ENCODE measurements around the gene CD44. TPM values are rescaled to one million over a fixed set of nuclear protein-coding genes. Genes with fewer than 3 reads are reported as not detected.
A peak's percentile ranks its signal among the peaks of the same experiment; 100 is the strongest.

The CD44 gene
- total RNA-seq, 5 donors from 2014 or later (not counting 1 experiment from before 2014, with no cell fraction given), result 732 to 1,108 (median 781) TPM

GRCh38 chr11:35173616-35174566, 34.9 kb downstream of the CD44 start:
- H3K36me3 ChIP-seq (ENCODE audit: control insufficient read depth in 2 of 2, extremely low read depth in 1 of 2, insufficient read depth in 1 of 2, low read length in 1 of 2), result peaks cover 0 to 30% of the 10 kb centered on the region in 2 donors
- WGBS (ENCODE audit: insufficient coverage), result no CpG with 5 or more reads among the region's 3 CpGs

GRCh38 chr11:35174666-35175065, 35.7 kb downstream of the CD44 start:
- Histone ChIP-seq H3K4me1 (ENCODE audit: control insufficient read depth in 1 of 2, extremely low read depth in 1 of 2, insufficient read depth in 2 of 2, low read length in 2 of 2) (peaks cover 76 to 95% of the 10 kb centered on the region in 2 experiments), H3K9me3 (no peaks in the 10 kb centered on the region), H3K36me3 (ENCODE audit: control insufficient read depth in 2 of 2, extremely low read depth in 1 of 2, insufficient read depth in 1 of 2, low read length in 1 of 2) (peaks cover 0 to 33% of the 10 kb centered on the region in 2 donors), H3K27ac (ENCODE audit: low read length) (peak overlapping the region; percentile 99), H3K4me3 (ENCODE audit: control insufficient read depth in 1 of 2, extremely low read depth in 1 of 2, low read length in 1 of 2) (no peak overlapping the region), H3K27me3 (replicated peaks in 1 of 2; ENCODE audit: control insufficient read depth in 2 of 2, extremely low read depth in 1 of 2, insufficient read depth in 2 of 2, low read length in 1 of 2) (no peaks in the 10 kb centered on the region)
- DNase-seq (no peak), ATAC-seq (replicated peaks in 1 of 4) (no peak)
- WGBS (ENCODE audit: insufficient coverage), result 40% methylated on average over 1 of the region's 3 CpGs
- POLR2A ChIA-PET, result interaction anchor here (0.6 to 6.9 kb wide), 12 partner anchors 7 to 167 kb away, joined by 3 to 81 read pairs (median 4); partner anchors contain the start of gene CD44 (in 1 of the 2)
- H3K27ac Mint-ChIP-seq, result peak overlapping the region; percentile 100
- CTCF ChIA-PET, result interaction anchor here in 1 of 2 donors (0.6 to 1.8 kb wide), 7 partner anchors 9 to 250 kb away, joined by 3 to 5 read pairs (median 4); no protein-coding TSS in a partner anchor
- H3K36me3 Mint-ChIP-seq, result peaks cover 73% of the 10 kb centered on the region
- peak overlapping the region; percentile 26 to 69 (median 46) for H3K4me3 Mint-ChIP-seq
- H3K9me3 Mint-ChIP-seq, result peaks cover 0 to 3% (median 0%) of the 10 kb centered on the region in 3 donors
- H3K4me1 Mint-ChIP-seq, result peaks cover 95 to 97% (median 96%) of the 10 kb centered on the region in 3 donors
- H3K27me3 Mint-ChIP-seq, result no peaks in the 10 kb centered on the region

More at GRCh38 chr11:35173616-35174566, 34.9 kb downstream of the CD44 start:
- ChIA-PET CTCF (interaction anchor here (0.6 to 1.8 kb wide), 10 partner anchors 10 to 249 kb away, joined by 3 to 5 read pairs (median 3); no protein-coding TSS in a partner anchor), POLR2A (interaction anchor here (0.5 to 2.8 kb wide), 21 partner anchors 8 to 259 kb away, joined by 3 to 13 read pairs (median 4); partner anchors contain the start of gene CD44 (in 1 of the 2))
- DNase-seq (peak in 2 of 35 experiments; percentile 14 to 46), ATAC-seq (replicated peaks in 1 of 4) (peak; percentile 11 to 20 (median 16))
- H3K9me3 ChIP-seq, result no peaks in the 10 kb centered on the region
- peaks cover 0 to 3% (median 0%) of the 10 kb centered on the region in 3 donors for H3K9me3 Mint-ChIP-seq
- H3K27me3 Mint-ChIP-seq, result no peaks in the 10 kb centered on the region
- peak overlapping the region; percentile 99 for H3K27ac ChIP-seq (ENCODE audit: low read length)
- H3K4me3 Mint-ChIP-seq, result peak overlapping the region; percentile 55 to 69 (median 66)
- peak overlapping the region; percentile 100 for H3K27ac Mint-ChIP-seq
- H3K27me3 ChIP-seq (replicated peaks in 1 of 2; ENCODE audit: control insufficient read depth in 2 of 2, extremely low read depth in 1 of 2, insufficient read depth in 2 of 2, low read length in 1 of 2), result no peaks in the 10 kb centered on the region
- H3K4me1 Mint-ChIP-seq, result peaks cover 95 to 97% (median 96%) of the 10 kb centered on the region in 3 donors
- peaks cover 73% of the 10 kb centered on the region for H3K36me3 Mint-ChIP-seq
- peaks cover 76 to 95% of the 10 kb centered on the region in 2 experiments for H3K4me1 ChIP-seq (ENCODE audit: control insufficient read depth in 1 of 2, extremely low read depth in 1 of 2, insufficient read depth in 2 of 2, low read length in 2 of 2)
- peak overlapping the region in 1 of 2 donors; percentile 8 for H3K4me3 ChIP-seq (ENCODE audit: control insufficient read depth in 1 of 2, extremely low read depth in 1 of 2, low read length in 1 of 2)

GRCh38 chr11:35177370-35177769, 38.4 kb downstream of the CD44 start:
- Mint-ChIP-seq H3K9me3 (no peaks in the 10 kb centered on the region), H3K4me3 (peak overlapping the region; percentile 6 to 69 (median 58)), H3K27ac (peak overlapping the region; percentile 94 to 96), H3K36me3 (peaks cover 73% of the 10 kb centered on the region), H3K27me3 (no peaks in the 10 kb centered on the region), H3K4me1 (peaks cover 89 to 93% (median 91%) of the 10 kb centered on the region in 3 donors)
- peak; percentile 76 to 83 (median 80) for ATAC-seq (replicated peaks in 1 of 4)
- peak in 29 of 35 experiments; percentile 17 to 76 (median 42) for DNase-seq
- Histone ChIP-seq H3K9me3 (no peaks in the 10 kb centered on the region), H3K4me3 (ENCODE audit: control insufficient read depth in 1 of 2, extremely low read depth in 1 of 2, low read length in 1 of 2) (no peak overlapping the region), H3K4me1 (ENCODE audit: control insufficient read depth in 1 of 2, extremely low read depth in 1 of 2, insufficient read depth in 2 of 2, low read length in 2 of 2) (peaks cover 70 to 88% of the 10 kb centered on the region in 2 experiments), H3K27ac (ENCODE audit: low read length) (peak overlapping the region; percentile 58), H3K27me3 (replicated peaks in 1 of 2; ENCODE audit: control insufficient read depth in 2 of 2, extremely low read depth in 1 of 2, insufficient read depth in 2 of 2, low read length in 1 of 2) (no peaks in the 10 kb centered on the region), H3K36me3 (ENCODE audit: control insufficient read depth in 2 of 2, extremely low read depth in 1 of 2, insufficient read depth in 1 of 2, low read length in 1 of 2) (peaks cover 0 to 52% of the 10 kb centered on the region in 2 donors)
- ChIA-PET CTCF (interaction anchor here (0.8 to 4.1 kb wide), 8 partner anchors 10 to 252 kb away, joined by 3 to 34 read pairs (median 4); no protein-coding TSS in a partner anchor), POLR2A (interaction anchor here (0.6 to 6.9 kb wide), 11 partner anchors 10 to 99 kb away, joined by 3 to 81 read pairs (median 4); no protein-coding TSS in a partner anchor)
- 0% methylated on average over 3 of the region's 5 CpGs for WGBS (ENCODE audit: insufficient coverage)

- Histone ChIP-seq H3K9me3 (no peaks in the 10 kb centered on the region), H3K27me3 (replicated peaks in 1 of 2; ENCODE audit: control insufficient read depth in 2 of 2, extremely low read depth in 1 of 2, insufficient read depth in 2 of 2, low read length in 1 of 2) (no peaks in the 10 kb centered on the region), H3K36me3 (ENCODE audit: control insufficient read depth in 2 of 2, extremely low read depth in 1 of 2, insufficient read depth in 1 of 2, low read length in 1 of 2) (peaks cover 4 to 59% of the 10 kb centered on the region in 2 donors), H3K4me3 (ENCODE audit: control insufficient read depth in 1 of 2, extremely low read depth in 1 of 2, low read length in 1 of 2) (no peak overlapping the region), H3K4me1 (ENCODE audit: control insufficient read depth in 1 of 2, extremely low read depth in 1 of 2, insufficient read depth in 2 of 2, low read length in 2 of 2) (peaks cover 70 to 88% of the 10 kb centered on the region in 2 experiments), H3K27ac (ENCODE audit: low read length) (peak overlapping the region; percentile 58)
- Mint-ChIP-seq H3K27ac (peak overlapping the region; percentile 94 to 96), H3K4me1 (peaks cover 89 to 93% (median 91%) of the 10 kb centered on the region in 3 donors), H3K9me3 (no peaks in the 10 kb centered on the region), H3K4me3 (peak overlapping the region in 2 of 3 donors; percentile 58 to 69), H3K27me3 (no peaks in the 10 kb centered on the region), H3K36me3 (peaks cover 74% of the 10 kb centered on the region)
- POLR2A ChIA-PET, result interaction anchor here (0.6 to 6.9 kb wide), 11 partner anchors 11 to 179 kb away, joined by 3 to 81 read pairs (median 4); no protein-coding TSS in a partner anchor
- ATAC-seq (replicated peaks in 1 of 4), result no peak
- no CpG with 5 or more reads among the region's 3 CpGs for WGBS (ENCODE audit: insufficient coverage)
- DNase-seq, result no peak
- CTCF ChIA-PET, result interaction anchor here (0.6 to 4.1 kb wide), 9 partner anchors 11 to 181 kb away, joined by 3 to 34 read pairs (median 4); no protein-coding TSS in a partner anchor
Observed at GRCh38 chr11:35178067-35178805, 39.3 kb downstream of the CD44 start.

- Mint-ChIP-seq H3K27ac (peak overlapping the region; percentile 94 to 96), H3K9me3 (no peaks in the 10 kb centered on the region), H3K27me3 (no peaks in the 10 kb centered on the region), H3K36me3 (peaks cover 81% of the 10 kb centered on the region), H3K4me1 (peaks cover 89 to 93% (median 91%) of the 10 kb centered on the region in 3 donors), H3K4me3 (peak overlapping the region in 2 of 3 donors; percentile 4 to 69)
- H3K9me3 ChIP-seq, result no peaks in the 10 kb centered on the region
- no peaks in the 10 kb centered on the region for H3K27me3 ChIP-seq (replicated peaks in 1 of 2; ENCODE audit: control insufficient read depth in 2 of 2, extremely low read depth in 1 of 2, insufficient read depth in 2 of 2, low read length in 1 of 2)
- H3K36me3 ChIP-seq (ENCODE audit: control insufficient read depth in 2 of 2, extremely low read depth in 1 of 2, insufficient read depth in 1 of 2, low read length in 1 of 2), result peaks cover 4 to 66% of the 10 kb centered on the region in 2 donors
- peak overlapping the region; percentile 58 for H3K27ac ChIP-seq (ENCODE audit: low read length)
- ATAC-seq (replicated peaks in 1 of 4) (no peak), DNase-seq (no peak)
- WGBS (ENCODE audit: insufficient coverage), result 0% methylated on average over 1 of the region's 2 CpGs
- peaks cover 69 to 88% of the 10 kb centered on the region in 2 experiments for H3K4me1 ChIP-seq (ENCODE audit: control insufficient read depth in 1 of 2, extremely low read depth in 1 of 2, insufficient read depth in 2 of 2, low read length in 2 of 2)
- no peak overlapping the region for H3K4me3 ChIP-seq (ENCODE audit: control insufficient read depth in 1 of 2, extremely low read depth in 1 of 2, low read length in 1 of 2)
- ChIA-PET CTCF (interaction anchor here (0.6 to 4.1 kb wide), 7 partner anchors 11 to 148 kb away, joined by 3 to 34 read pairs (median 4); no protein-coding TSS in a partner anchor), POLR2A (interaction anchor here in 1 of 2 donors (1.2 to 6.9 kb wide), 2 partner anchors 11 to 25 kb away, joined by 4 to 81 read pairs; no protein-coding TSS in a partner anchor)
Observed at GRCh38 chr11:35178873-35179272, 39.9 kb downstream of the CD44 start.

Data from T-cell (primary cell).